ENCODE measurements around the gene WBP2.
"Not testable (repeated sequence)": the region's sequence is repeated elsewhere in the genome, so short reads cannot be mapped to it uniquely, and the experiment has no call there.

WBP2 gene

GRCh38 chr17:75865404-75866188 lies 10.5 kb upstream of the WBP2 start:
- not testable (repeated sequence) for DNase-seq

GRCh38 chr17:75864887-75865286 lies 9.8 kb upstream of the WBP2 start:
- not testable (repeated sequence) for DNase-seq

- peak; percentile 59 for DNase-seq
Measured at GRCh38 chr17:75864448-75864871, 9.3 kb upstream of the WBP2 start.

GRCh38 chr17:75861927-75862317 lies 6.8 kb upstream of the WBP2 start:
- DNase-seq = no peak

GRCh38 chr17:75859358-75859757 lies 4.2 kb upstream of the WBP2 start:
- DNase-seq = not testable (repeated sequence)

GRCh38 chr17:75856062-75856756 lies 1.1 kb upstream of the WBP2 start:
- no peak for DNase-seq

- DNase-seq = no peak
Measured at GRCh38 chr17:75854881-75855309, 240 bp downstream of the WBP2 start.

GRCh38 chr17:75854101-75854748 lies 910 bp downstream of the WBP2 start:
- DNase-seq = no peak

GRCh38 chr17:75853433-75853832 lies 1.7 kb downstream of the WBP2 start:
- DNase-seq = no peak

GRCh38 chr17:75851693-75851991 lies 3.5 kb downstream of the WBP2 start:
- not testable (repeated sequence) for DNase-seq

GRCh38 chr17:75850928-75851692 lies 4.0 kb downstream of the WBP2 start:
- DNase-seq = no peak

- DNase-seq = no peak
Measured at GRCh38 chr17:75849724-75850123, 5.4 kb downstream of the WBP2 start.

GRCh38 chr17:75849279-75849646 lies 5.9 kb downstream of the WBP2 start:
- no peak for DNase-seq

- DNase-seq = peak; percentile 96
Measured at GRCh38 chr17:75848523-75849278, 6.4 kb downstream of the WBP2 start.

- no peak for DNase-seq
Measured at GRCh38 chr17:75847614-75848522, 7.3 kb downstream of the WBP2 start.

GRCh38 chr17:75846692-75847613 lies 8.2 kb downstream of the WBP2 start:
- DNase-seq = no peak

- DNase-seq = no peak
Measured at GRCh38 chr17:75845933-75846691, 9.0 kb downstream of the WBP2 start.

GRCh38 chr17:75845058-75845711 lies 9.9 kb downstream of the WBP2 start:
- peak; percentile 82 for DNase-seq

GRCh38 chr17:75844530-75845057 lies 10.5 kb downstream of the WBP2 start:
- DNase-seq = no peak

All from stimulated activated CD8-positive, alpha-beta memory T cell treated with anti-CD3 and anti-CD28 coated beads, Interleukin-4, amount 100 ng/mL, for 48 hours (primary cell).